AG04450 (cell line): ENCODE data around the gene FLT1. TPM values are rescaled to one million over a fixed set of nuclear protein-coding genes. Genes with fewer than 3 reads are reported as not detected.

Source experiments
- CTCF ChIA-PET: fragments of 300-600, 350-600 bp; formaldehyde crosslinking; extraction: SDS; loops from one replicate; lab custom pipeline; 2022; ENCODE audit warnings: antibody characterized with exemption, inconsistent platforms; lab: Charles Lee
- POLR2A ChIA-PET: fragments of 350-600 bp; formaldehyde crosslinking; extraction: SDS; loops from one replicate; lab custom pipeline; 2021; ENCODE audit warnings: antibody characterized with exemption, inconsistent platforms; lab: Yijun Ruan, JAX
- DNase-seq: peaks from one replicate; pipeline ENCODE4 v3.0.0-alpha.2; 2011; ENCODE audit warnings: low read depth, low spot score
- H3K27ac ChIP-seq: one replicate; pipeline ENCODE4 v1.5.1; 2012; ENCODE audit warnings: low read depth, low read length, control low read depth
- H3K27me3 ChIP-seq: one replicate; pipeline ENCODE4 v1.6.0; 2012; ENCODE audit warnings: low read length; ENCODE audit not compliant: control insufficient read depth, insufficient read depth
- H3K4me3 ChIP-seq: 2 replicates; pipeline ENCODE4 v1.5.1; 2011; ENCODE audit warnings: mild to moderate bottlenecking, low read depth, low read length, control low read depth
- H3K9me3 ChIP-seq: 2 replicates; pipeline ENCODE4 v1.5.1; 2012; ENCODE audit warnings: low read length; ENCODE audit not compliant: control insufficient read depth, insufficient read depth
- CTCF ChIP-seq: IDR thresholded peaks from 2 replicates; pipeline ENCODE4 v1.5.1; 2011; ENCODE audit warnings: low read depth, low read length, control low read depth, inconsistent platforms
- polyA plus RNA-seq: library from polyadenylated mRNA; depleted of rRNA; stranded (reverse); fragments of >200 nt; gene quantifications from 2 replicates; pipeline ENCODE4 v1.2.3, GENCODE V29; 2011

FLT1 gene
- polyA plus RNA-seq, 1 experiment: 2.4 TPM

- TF ChIP-seq CTCF: no peak
- peaks cover 2% of the 10 kb centered on the region for H3K27me3 ChIP-seq
- no peak for DNase-seq
- POLR2A ChIA-PET: no interaction called here
- no peak overlapping the region for H3K4me3 ChIP-seq
- CTCF ChIA-PET: no interaction called here
- H3K9me3 ChIP-seq: no peaks in the 10 kb centered on the region
- no peak overlapping the region for H3K27ac ChIP-seq
Measured at GRCh38 chr13:28426381-28426780, 68.5 kb downstream of the FLT1 start.

- no peak for DNase-seq
- no peak for TF ChIP-seq CTCF
- Histone ChIP-seq H3K9me3 (no peaks in the 10 kb centered on the region), H3K4me3 (no peak overlapping the region), H3K27ac (no peak overlapping the region), H3K27me3 (peaks cover 2% of the 10 kb centered on the region)
- ChIA-PET CTCF (no interaction called here), POLR2A (no interaction called here)
Measured at GRCh38 chr13:28425793-28426192, 69.1 kb downstream of the FLT1 start.

GRCh38 chr13:28424541-28424940 lies 70.4 kb downstream of the FLT1 start:
- Histone ChIP-seq H3K9me3 (no peaks in the 10 kb centered on the region), H3K27ac (no peak overlapping the region), H3K4me3 (no peak overlapping the region), H3K27me3 (peaks cover 2% of the 10 kb centered on the region)
- ChIA-PET POLR2A (no interaction called here), CTCF (interaction anchor here (1.0 kb wide), 1 partner anchor 396 kb away, joined by 3 read pairs; the partner anchor contains the start of gene MTUS2)
- DNase-seq: no peak
- no peak for TF ChIP-seq CTCF

GRCh38 chr13:28423010-28423409 lies 71.9 kb downstream of the FLT1 start:
- CTCF ChIA-PET: no interaction called here
- Histone ChIP-seq H3K27me3 (peaks cover 5% of the 10 kb centered on the region), H3K4me3 (no peak overlapping the region), H3K27ac (no peak overlapping the region), H3K9me3 (no peaks in the 10 kb centered on the region)
- POLR2A ChIA-PET: no interaction called here
- TF ChIP-seq CTCF: no peak
- DNase-seq: no peak

GRCh38 chr13:28421676-28422410 lies 73.1 kb downstream of the FLT1 start:
- H3K27ac ChIP-seq: no peak overlapping the region
- no peak overlapping the region for H3K4me3 ChIP-seq
- TF ChIP-seq CTCF: no peak
- POLR2A ChIA-PET: no interaction called here
- CTCF ChIA-PET: no interaction called here
- H3K9me3 ChIP-seq: no peaks in the 10 kb centered on the region
- peaks cover 5% of the 10 kb centered on the region for H3K27me3 ChIP-seq
- DNase-seq: no peak
